HepG2 (cell line): ENCODE results near the gene TPCN2.

Experiments
- EP300 ChIP-seq, 3 experiments: sonication (generic) in 1 of 3; formaldehyde crosslinking in 1 of 3; IDR thresholded peaks; 2 replicates each; pipeline versions ENCODE4 v1.5.1 to v1.6.1; 2011 to 2020; ENCODE audit warnings: low read depth in 2 of 3, low read length in 2 of 3, borderline replicate concordance in 1 of 3, improper control_type of control experiment in 1 of 3, mild to moderate bottlenecking in 1 of 3, missing genetic modification reagents in 1 of 3, moderate library complexity in 1 of 3
- GABPB1 ChIP-seq: IDR thresholded peaks from 2 replicates; pipeline ENCODE4 v1.6.1; 2016; ENCODE audit warnings: mild to moderate bottlenecking, missing genetic modification reagents, moderate library complexity, missing compliant biosample characterization
- REPIN1 ChIP-seq: sonication (generic); formaldehyde crosslinking; IDR thresholded peaks from 2 replicates; pipeline ENCODE4 v1.8.0; 2022; ENCODE audit warnings: missing genetic modification reagents, low read depth, mild to moderate bottlenecking, borderline replicate concordance
- RFX5 ChIP-seq: IDR thresholded peaks from 2 replicates; pipeline ENCODE4 v1.6.1; 2011; ENCODE audit warnings: low read depth, low read length, improper control_type of control experiment
- TCF12 ChIP-seq, 2 experiments: fragments of 450-650 bp in 1 of 2; sonication (generic) in 1 of 2; formaldehyde crosslinking in 1 of 2; IDR thresholded peaks; 2 replicates each; pipeline versions ENCODE4 v1.6.1 to v1.8.0; 2017 to 2022; ENCODE audit warnings: antibody characterized with exemption in 1 of 2, mild to moderate bottlenecking in 1 of 2, missing genetic modification reagents in 1 of 2, moderate library complexity in 1 of 2
- ZNF274 ChIP-seq: sonication (generic); formaldehyde crosslinking; IDR thresholded peaks from 2 replicates; pipeline ENCODE4 v1.5.1; 2020; ENCODE audit warnings: mild to moderate bottlenecking, missing genetic modification reagents
- TF ChIP-seq, protein P1 (sequence below): sonication (generic); formaldehyde crosslinking; IDR thresholded peaks from 2 replicates; pipeline ENCODE4 v1.4.0; 2020; ENCODE audit warnings: missing genetic modification reagents, borderline replicate concordance
- TF ChIP-seq, protein P2 (sequence below): sonication (generic); formaldehyde crosslinking; IDR thresholded peaks from 2 replicates; pipeline ENCODE4 v1.9.0; 2022; ENCODE audit warnings: low read depth, missing genetic modification reagents
- TF ChIP-seq, protein P3 (sequence below): sonication (generic); formaldehyde crosslinking; IDR thresholded peaks from 2 replicates; pipeline ENCODE4 v1.4.0; 2020; ENCODE audit warnings: mild to moderate bottlenecking, missing genetic modification reagents, borderline replicate concordance
- TF ChIP-seq, protein P4 (sequence below): sonication (generic); formaldehyde crosslinking; IDR thresholded peaks from 2 replicates; pipeline ENCODE4 v1.5.1; 2020; ENCODE audit warnings: mild to moderate bottlenecking, missing genetic modification reagents
- TF ChIP-seq, protein P5 (sequence below): sonication (generic); formaldehyde crosslinking; IDR thresholded peaks from 2 replicates; pipeline ENCODE4 v1.5.0; 2020; ENCODE audit warnings: mild to moderate bottlenecking, missing genetic modification reagents, moderate library complexity

DNA sequence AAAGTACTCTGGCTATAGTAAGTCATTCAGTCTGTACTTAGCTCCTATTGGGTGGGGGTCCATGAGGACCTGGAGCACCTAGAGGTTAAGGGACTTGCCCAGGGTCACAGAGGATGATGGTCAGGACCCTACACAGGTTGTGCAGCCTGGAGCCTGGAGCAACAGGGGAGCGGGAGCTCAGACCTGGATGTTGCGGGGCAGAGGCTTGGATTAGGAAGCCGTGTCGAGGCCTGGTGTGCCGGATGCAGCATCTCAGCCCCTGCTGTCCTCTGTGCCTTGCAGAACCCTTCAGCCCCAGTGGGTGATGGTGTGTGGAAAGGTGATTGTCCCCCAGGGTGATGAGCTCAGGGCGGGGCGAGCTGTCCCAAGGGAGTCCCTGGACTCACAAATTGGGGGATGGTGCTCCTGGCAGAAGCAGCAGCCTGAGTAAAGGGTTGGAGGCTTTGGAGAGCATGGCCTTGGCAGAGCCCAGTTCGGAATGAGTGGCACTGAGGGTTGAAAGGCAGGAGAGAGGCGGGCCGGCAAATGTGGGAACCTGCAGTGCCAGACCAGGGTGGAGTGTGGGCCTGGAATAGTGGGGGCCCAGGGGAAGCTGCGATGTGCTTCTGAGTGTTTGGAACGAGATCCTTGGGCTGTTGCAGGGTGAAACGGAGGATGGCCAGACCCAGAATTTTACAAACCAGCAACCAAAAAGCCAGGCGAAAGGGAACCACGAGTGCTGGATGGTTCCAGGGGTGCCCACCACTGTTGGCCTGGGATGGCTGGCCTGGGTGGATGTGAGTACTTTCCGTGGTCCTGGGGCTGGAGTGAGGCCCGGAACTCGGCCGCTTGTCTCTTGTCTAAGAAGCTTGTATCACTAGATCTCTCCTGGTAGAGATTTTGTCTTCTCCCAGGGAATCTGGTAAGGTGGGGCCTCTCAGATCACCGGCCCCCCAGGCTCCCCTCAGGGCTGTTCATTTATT lies 2.9 kb downstream of the TPCN2 start:
- TF ChIP-seq REPIN1 (CRISPR knock-in tag): no peak
- TF ChIP-seq GABPB1 (CRISPR knock-in tag): no peak
- TF ChIP-seq, protein P1, sequence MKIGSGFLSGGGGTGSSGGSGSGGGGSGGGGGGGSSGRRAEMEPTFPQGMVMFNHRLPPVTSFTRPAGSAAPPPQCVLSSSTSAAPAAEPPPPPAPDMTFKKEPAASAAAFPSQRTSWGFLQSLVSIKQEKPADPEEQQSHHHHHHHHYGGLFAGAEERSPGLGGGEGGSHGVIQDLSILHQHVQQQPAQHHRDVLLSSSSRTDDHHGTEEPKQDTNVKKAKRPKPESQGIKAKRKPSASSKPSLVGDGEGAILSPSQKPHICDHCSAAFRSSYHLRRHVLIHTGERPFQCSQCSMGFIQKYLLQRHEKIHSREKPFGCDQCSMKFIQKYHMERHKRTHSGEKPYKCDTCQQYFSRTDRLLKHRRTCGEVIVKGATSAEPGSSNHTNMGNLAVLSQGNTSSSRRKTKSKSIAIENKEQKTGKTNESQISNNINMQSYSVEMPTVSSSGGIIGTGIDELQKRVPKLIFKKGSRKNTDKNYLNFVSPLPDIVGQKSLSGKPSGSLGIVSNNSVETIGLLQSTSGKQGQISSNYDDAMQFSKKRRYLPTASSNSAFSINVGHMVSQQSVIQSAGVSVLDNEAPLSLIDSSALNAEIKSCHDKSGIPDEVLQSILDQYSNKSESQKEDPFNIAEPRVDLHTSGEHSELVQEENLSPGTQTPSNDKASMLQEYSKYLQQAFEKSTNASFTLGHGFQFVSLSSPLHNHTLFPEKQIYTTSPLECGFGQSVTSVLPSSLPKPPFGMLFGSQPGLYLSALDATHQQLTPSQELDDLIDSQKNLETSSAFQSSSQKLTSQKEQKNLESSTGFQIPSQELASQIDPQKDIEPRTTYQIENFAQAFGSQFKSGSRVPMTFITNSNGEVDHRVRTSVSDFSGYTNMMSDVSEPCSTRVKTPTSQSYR (CRISPR knock-in tag): no peak
- TF ChIP-seq RFX5: no peak
- TF ChIP-seq, protein P2, sequence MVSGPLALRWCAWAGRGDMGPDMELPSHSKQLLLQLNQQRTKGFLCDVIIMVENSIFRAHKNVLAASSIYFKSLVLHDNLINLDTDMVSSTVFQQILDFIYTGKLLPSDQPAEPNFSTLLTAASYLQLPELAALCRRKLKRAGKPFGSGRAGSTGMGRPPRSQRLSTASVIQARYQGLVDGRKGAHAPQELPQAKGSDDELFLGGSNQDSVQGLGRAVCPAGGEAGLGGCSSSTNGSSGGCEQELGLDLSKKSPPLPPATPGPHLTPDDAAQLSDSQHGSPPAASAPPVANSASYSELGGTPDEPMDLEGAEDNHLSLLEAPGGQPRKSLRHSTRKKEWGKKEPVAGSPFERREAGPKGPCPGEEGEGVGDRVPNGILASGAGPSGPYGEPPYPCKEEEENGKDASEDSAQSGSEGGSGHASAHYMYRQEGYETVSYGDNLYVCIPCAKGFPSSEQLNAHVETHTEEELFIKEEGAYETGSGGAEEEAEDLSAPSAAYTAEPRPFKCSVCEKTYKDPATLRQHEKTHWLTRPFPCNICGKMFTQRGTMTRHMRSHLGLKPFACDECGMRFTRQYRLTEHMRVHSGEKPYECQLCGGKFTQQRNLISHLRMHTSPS (CRISPR knock-in tag): no peak
- TF ChIP-seq ZNF274 (CRISPR knock-in tag): no peak
- TF ChIP-seq EP300 (IDR thresholded peaks at IDR 0.05; ENCODE audit: low read depth in 2 of 2, low read length in 2 of 2): no peak
- TF ChIP-seq EP300 (CRISPR knock-in tag; IDR thresholded peaks at IDR 0.05; ENCODE audit: borderline replicate concordance): no peak
- TF ChIP-seq TCF12 (IDR thresholded peaks at IDR 0.05): no peak
- TF ChIP-seq TCF12 (CRISPR knock-in tag; IDR thresholded peaks at IDR 0.05): no peak
- TF ChIP-seq, protein P3, sequence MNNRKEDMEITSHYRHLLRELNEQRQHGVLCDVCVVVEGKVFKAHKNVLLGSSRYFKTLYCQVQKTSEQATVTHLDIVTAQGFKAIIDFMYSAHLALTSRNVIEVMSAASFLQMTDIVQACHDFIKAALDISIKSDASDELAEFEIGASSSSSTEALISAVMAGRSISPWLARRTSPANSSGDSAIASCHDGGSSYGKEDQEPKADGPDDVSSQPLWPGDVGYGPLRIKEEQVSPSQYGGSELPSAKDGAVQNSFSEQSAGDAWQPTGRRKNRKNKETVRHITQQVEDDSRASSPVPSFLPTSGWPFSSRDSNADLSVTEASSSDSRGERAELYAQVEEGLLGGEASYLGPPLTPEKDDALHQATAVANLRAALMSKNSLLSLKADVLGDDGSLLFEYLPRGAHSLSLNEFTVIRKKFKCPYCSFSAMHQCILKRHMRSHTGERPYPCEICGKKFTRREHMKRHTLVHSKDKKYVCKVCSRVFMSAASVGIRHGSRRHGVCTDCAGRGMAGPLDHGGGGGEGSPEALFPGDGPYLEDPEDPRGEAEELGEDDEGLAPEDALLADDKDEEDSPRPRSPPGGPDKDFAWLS (CRISPR knock-in tag): no peak
- TF ChIP-seq, protein P4, sequence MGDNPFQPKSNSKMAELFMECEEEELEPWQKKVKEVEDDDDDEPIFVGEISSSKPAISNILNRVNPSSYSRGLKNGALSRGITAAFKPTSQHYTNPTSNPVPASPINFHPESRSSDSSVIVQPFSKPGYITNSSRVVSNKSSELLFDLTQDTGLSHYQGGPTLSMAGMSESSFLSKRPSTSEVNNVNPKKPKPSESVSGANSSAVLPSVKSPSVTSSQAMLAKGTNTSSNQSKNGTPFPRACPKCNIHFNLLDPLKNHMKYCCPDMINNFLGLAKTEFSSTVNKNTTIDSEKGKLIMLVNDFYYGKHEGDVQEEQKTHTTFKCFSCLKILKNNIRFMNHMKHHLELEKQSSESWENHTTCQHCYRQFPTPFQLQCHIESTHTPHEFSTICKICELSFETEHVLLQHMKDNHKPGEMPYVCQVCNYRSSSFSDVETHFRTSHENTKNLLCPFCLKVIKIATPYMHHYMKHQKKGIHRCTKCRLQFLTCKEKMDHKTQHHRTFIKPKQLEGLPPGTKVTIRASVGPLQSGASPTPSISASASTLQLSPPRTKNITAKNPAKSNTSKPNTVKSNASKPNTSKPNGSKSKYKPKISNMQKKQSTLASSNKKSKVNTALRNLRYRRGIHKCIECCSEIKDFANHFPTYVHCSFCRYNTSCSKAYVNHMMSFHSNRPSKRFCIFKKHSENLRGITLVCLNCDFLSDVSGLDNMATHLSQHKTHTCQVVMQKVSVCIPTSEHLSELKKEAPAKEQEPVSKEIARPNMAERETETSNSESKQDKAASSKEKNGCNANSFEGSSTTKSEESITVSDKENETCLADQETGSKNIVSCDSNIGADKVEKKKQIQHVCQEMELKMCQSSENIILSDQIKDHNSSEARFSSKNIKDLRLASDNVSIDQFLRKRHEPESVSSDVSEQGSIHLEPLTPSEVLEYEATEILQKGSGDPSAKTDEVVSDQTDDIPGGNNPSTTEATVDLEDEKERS (CRISPR knock-in tag): no peak
- TF ChIP-seq, protein P5, sequence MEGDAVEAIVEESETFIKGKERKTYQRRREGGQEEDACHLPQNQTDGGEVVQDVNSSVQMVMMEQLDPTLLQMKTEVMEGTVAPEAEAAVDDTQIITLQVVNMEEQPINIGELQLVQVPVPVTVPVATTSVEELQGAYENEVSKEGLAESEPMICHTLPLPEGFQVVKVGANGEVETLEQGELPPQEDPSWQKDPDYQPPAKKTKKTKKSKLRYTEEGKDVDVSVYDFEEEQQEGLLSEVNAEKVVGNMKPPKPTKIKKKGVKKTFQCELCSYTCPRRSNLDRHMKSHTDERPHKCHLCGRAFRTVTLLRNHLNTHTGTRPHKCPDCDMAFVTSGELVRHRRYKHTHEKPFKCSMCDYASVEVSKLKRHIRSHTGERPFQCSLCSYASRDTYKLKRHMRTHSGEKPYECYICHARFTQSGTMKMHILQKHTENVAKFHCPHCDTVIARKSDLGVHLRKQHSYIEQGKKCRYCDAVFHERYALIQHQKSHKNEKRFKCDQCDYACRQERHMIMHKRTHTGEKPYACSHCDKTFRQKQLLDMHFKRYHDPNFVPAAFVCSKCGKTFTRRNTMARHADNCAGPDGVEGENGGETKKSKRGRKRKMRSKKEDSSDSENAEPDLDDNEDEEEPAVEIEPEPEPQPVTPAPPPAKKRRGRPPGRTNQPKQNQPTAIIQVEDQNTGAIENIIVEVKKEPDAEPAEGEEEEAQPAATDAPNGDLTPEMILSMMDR: no peak
